Spleen (tissue), 7 donors: ENCODE results near the gene ZNF267.
"Not testable (repeated sequence)": the region's sequence is repeated elsewhere in the genome, so short reads cannot be mapped to it uniquely, and the experiment has no call there.

Experiments used
- POLR2A ChIP-seq, 3 donors: fragments of 450-650 bp; IDR thresholded peaks; one replicate each; pipeline ENCODE4 v1.5.1; 2017; ENCODE audit warnings: antibody characterized with exemption in 3 of 3, mild to moderate bottlenecking in 1 of 3
- POLR2AphosphoS5 ChIP-seq, 3 donors: sonication (generic); formaldehyde crosslinking; IDR thresholded peaks; one replicate each; pipeline ENCODE4 v1.5.1; 2017; ENCODE audit warnings: antibody characterized with exemption in 3 of 3
- TF ChIP-seq, protein P1 (sequence below), 11 experiments: fragments of 200-600 bp in 7 of 11; fragments of 450-650 bp in 4 of 11; sonication (generic) in 4 of 11; IDR thresholded peaks in 8 of 11; conservative IDR thresholded peaks in 3 of 11; 1 replicate in 7 of 11; 2 replicates in 4 of 11; pipeline versions ENCODE4 v1.4.0 to v1.8.0; 2016 to 2021; ENCODE audit warnings: antibody characterized with exemption in 11 of 11, inconsistent platforms in 4 of 11, mild to moderate bottlenecking in 1 of 11
- donor health status: DM: no; HTN: no; CAD: no; lungs with moderate emphysema.
- donor health status: DM: no; HTN: no; CAD: no.
- donor health status: DM: no; HTN: no; CAD: no.

DNA sequence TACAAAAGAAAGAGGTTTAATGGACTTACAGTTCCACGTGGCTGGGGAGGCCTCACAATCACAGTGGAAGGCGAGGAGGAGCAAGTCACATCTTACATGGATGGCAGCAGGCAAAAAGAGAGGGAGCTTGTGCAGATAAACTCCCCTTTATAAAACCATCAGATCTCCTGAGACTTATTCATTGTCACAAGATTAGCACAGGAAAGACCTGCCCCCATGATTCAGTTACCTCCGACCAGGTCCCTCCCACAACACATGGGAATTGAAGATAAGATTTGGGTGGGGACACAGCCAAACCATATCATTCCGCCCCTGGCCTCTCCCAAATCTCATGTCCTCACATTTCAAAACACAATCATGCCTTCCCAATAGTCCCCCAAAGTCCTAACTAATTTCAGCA is 18.5 kb downstream of the ZNF267 start:
- TF ChIP-seq, protein P1, sequence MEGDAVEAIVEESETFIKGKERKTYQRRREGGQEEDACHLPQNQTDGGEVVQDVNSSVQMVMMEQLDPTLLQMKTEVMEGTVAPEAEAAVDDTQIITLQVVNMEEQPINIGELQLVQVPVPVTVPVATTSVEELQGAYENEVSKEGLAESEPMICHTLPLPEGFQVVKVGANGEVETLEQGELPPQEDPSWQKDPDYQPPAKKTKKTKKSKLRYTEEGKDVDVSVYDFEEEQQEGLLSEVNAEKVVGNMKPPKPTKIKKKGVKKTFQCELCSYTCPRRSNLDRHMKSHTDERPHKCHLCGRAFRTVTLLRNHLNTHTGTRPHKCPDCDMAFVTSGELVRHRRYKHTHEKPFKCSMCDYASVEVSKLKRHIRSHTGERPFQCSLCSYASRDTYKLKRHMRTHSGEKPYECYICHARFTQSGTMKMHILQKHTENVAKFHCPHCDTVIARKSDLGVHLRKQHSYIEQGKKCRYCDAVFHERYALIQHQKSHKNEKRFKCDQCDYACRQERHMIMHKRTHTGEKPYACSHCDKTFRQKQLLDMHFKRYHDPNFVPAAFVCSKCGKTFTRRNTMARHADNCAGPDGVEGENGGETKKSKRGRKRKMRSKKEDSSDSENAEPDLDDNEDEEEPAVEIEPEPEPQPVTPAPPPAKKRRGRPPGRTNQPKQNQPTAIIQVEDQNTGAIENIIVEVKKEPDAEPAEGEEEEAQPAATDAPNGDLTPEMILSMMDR (IDR thresholded peaks at IDR 0.05 in 8 of 11, conservative IDR thresholded peaks at IDR 0.05 in 3 of 11): not testable (repeated sequence)
- TF ChIP-seq POLR2A, POLR2AphosphoS5 (IDR thresholded peaks at IDR 0.05): not testable (repeated sequence)
